IMR-90 (cell line): ENCODE results near the gene ITK. TPM values are rescaled to one million over a fixed set of nuclear protein-coding genes. Genes with fewer than 3 reads are reported as not detected.
A peak's percentile ranks its signal among the peaks of the same experiment; 100 is the strongest.

ENCODE experiments used
- ATAC-seq: fragments of 200-7000 bp; cut with Tn5 transposase; 2 replicates; pipeline ENCODE4 v1.9.1; 2020; ENCODE audit warnings: low read depth, mild to moderate bottlenecking, moderate library complexity
- BruUV-seq: library from RNA; stranded (reverse); fragments of 400-500 nt; replicated peaks from 2 replicates; lab custom pipeline; 2021; lab: Mats Ljungman, UMichigan
- CTCF ChIA-PET: fragments of 300-600 bp; formaldehyde crosslinking; extraction: SDS; loops from one replicate; lab custom pipeline; 2021; ENCODE audit warnings: antibody characterized with exemption; lab: Yijun Ruan, JAX
- POLR2A ChIA-PET: fragments of 300-600 bp; sonication (Branson Sonifier 250); formaldehyde crosslinking; loops from one replicate; lab custom pipeline; 2022; ENCODE audit warnings: antibody characterized with exemption; ENCODE audit not compliant: unreplicated experiment; lab: Charles Lee
- DNase-seq: peaks from one replicate; pipeline ENCODE4 v3.0.0; 2013
- H2AFZ ChIP-seq: replicated peaks from 2 replicates; pipeline ENCODE3; 2013; ENCODE audit warnings: low read length, mild to moderate bottlenecking; ENCODE audit not compliant: poor library complexity
- H2AK5ac ChIP-seq: 2 replicates; pipeline ENCODE4 v1.6.1; 2013; ENCODE audit warnings: low read depth, low read length, inconsistent platforms
- H2AK9ac ChIP-seq: replicated peaks from 2 replicates; pipeline ENCODE3; 2013; ENCODE audit warnings: mild to moderate bottlenecking, low read depth, low read length, moderate library complexity; ENCODE audit not compliant: poor library complexity
- H2BK120ac ChIP-seq: 2 replicates; pipeline ENCODE4 v1.6.1; 2013; ENCODE audit warnings: low read depth, low read length, inconsistent platforms
- H2BK15ac ChIP-seq: 3 replicates; pipeline ENCODE4 v1.6.1; 2013; ENCODE audit warnings: low read depth, low read length, inconsistent platforms
- H2BK20ac ChIP-seq: 2 replicates; pipeline ENCODE4 v1.6.1; 2013; ENCODE audit warnings: low read depth, mild to moderate bottlenecking, inconsistent platforms, low read length, moderate library complexity
- H2BK5ac ChIP-seq: 2 replicates; pipeline ENCODE4 v1.6.1; 2013; ENCODE audit warnings: mild to moderate bottlenecking, low read depth, low read length, inconsistent platforms; ENCODE audit not compliant: poor library complexity, severe bottlenecking
- H3K14ac ChIP-seq: replicated peaks from 2 replicates; pipeline ENCODE4 v1.6.1; 2013; ENCODE audit warnings: low read depth, low read length, inconsistent platforms
- H3K18ac ChIP-seq: 2 replicates; pipeline ENCODE4 v1.6.1; 2013; ENCODE audit warnings: low read depth, low read length, control low read depth
- H3K23ac ChIP-seq: 2 replicates; pipeline ENCODE4 v1.6.1; 2013; ENCODE audit warnings: low read depth, low read length, inconsistent platforms
- H3K27ac ChIP-seq: 2 replicates; pipeline ENCODE4 v1.5.1; 2013; ENCODE audit warnings: mild to moderate bottlenecking, control low read depth, low read length; ENCODE audit not compliant: insufficient read depth
- H3K27me3 ChIP-seq: 2 replicates; pipeline ENCODE4 v1.6.1; 2013; ENCODE audit warnings: low read length; ENCODE audit not compliant: control insufficient read depth, insufficient read depth
- H3K36me3 ChIP-seq: 2 replicates; pipeline ENCODE4 v1.6.1; 2013; ENCODE audit warnings: low read length, mixed read lengths; ENCODE audit not compliant: control insufficient read depth, insufficient read depth
- H3K4ac ChIP-seq: 2 replicates; pipeline ENCODE4 v1.6.1; 2013; ENCODE audit warnings: low read depth, low read length, inconsistent platforms
- H3K4me1 ChIP-seq: 2 replicates; pipeline ENCODE4 v1.6.1; 2013; ENCODE audit warnings: low read length, mixed read lengths; ENCODE audit not compliant: control insufficient read depth, insufficient read depth
- H3K4me2 ChIP-seq: 2 replicates; pipeline ENCODE4 v1.6.1; 2013; ENCODE audit warnings: low read depth, mild to moderate bottlenecking, control low read depth, low read length, moderate library complexity
- H3K4me3 ChIP-seq: 2 replicates; pipeline ENCODE4 v1.5.1; 2013; ENCODE audit warnings: low read depth, mild to moderate bottlenecking, control low read depth, low read length, moderate library complexity; ENCODE audit not compliant: insufficient read depth
- H3K56ac ChIP-seq: 2 replicates; pipeline ENCODE4 v1.6.1; 2013; ENCODE audit warnings: low read length, inconsistent platforms; ENCODE audit not compliant: insufficient read depth; ENCODE audit errors: extremely low read depth
- H3K79me1 ChIP-seq, 2 experiments: 2 replicates each; pipeline ENCODE4 v1.6.1; 2013; ENCODE audit warnings: low read length in 2 of 2, inconsistent platforms in 1 of 2, low read depth in 1 of 2
- H3K9ac ChIP-seq: 2 replicates; pipeline ENCODE4 v1.6.1; 2013; ENCODE audit warnings: low read depth, low read length, control low read depth
- H3K9me1 ChIP-seq: 2 replicates; pipeline ENCODE4 v1.6.1; 2013; ENCODE audit warnings: low read length, inconsistent platforms; ENCODE audit not compliant: insufficient read depth
- H3K9me3 ChIP-seq: 2 replicates; pipeline ENCODE4 v1.6.1; 2013; ENCODE audit warnings: low read length; ENCODE audit not compliant: control insufficient read depth, insufficient read depth
- H4K20me1 ChIP-seq: 2 replicates; pipeline ENCODE4 v1.6.1; 2013; ENCODE audit warnings: low read length, inconsistent platforms; ENCODE audit not compliant: insufficient read depth
- H4K5ac ChIP-seq: 2 replicates; pipeline ENCODE4 v1.6.1; 2013; ENCODE audit warnings: mild to moderate bottlenecking, low read depth, low read length, control low read depth
- H4K8ac ChIP-seq, 2 experiments: 2 replicates each; pipeline ENCODE4 v1.6.1; 2013; ENCODE audit warnings: low read depth in 2 of 2, low read length in 2 of 2, control low read depth in 1 of 2, inconsistent platforms in 1 of 2
- H4K91ac ChIP-seq: 2 replicates; pipeline ENCODE4 v1.6.1; 2013; ENCODE audit warnings: low read depth, low read length, inconsistent platforms; ENCODE audit not compliant: insufficient read depth
- BHLHE40 ChIP-seq: fragments of 150-350 bp; IDR thresholded peaks from 2 replicates; pipeline ENCODE4 v1.6.1; 2016; ENCODE audit warnings: mild to moderate bottlenecking, low read depth, low read length
- CEBPB ChIP-seq: IDR thresholded peaks from 2 replicates; pipeline ENCODE4 v1.6.1; 2012; ENCODE audit warnings: low read depth, low read length, improper control_type of control experiment
- MAFK ChIP-seq: IDR thresholded peaks from 2 replicates; pipeline ENCODE4 v1.6.1; 2012; ENCODE audit warnings: low read depth, low read length, improper control_type of control experiment
- MAZ ChIP-seq: IDR thresholded peaks from 2 replicates; pipeline ENCODE4 v1.6.1; 2012; ENCODE audit warnings: low read depth, mild to moderate bottlenecking, low read length, improper control_type of control experiment, moderate library complexity, borderline replicate concordance
- NFE2L2 ChIP-seq: fragments of 150-350 bp; IDR thresholded peaks from 2 replicates; pipeline ENCODE4 v1.6.1; 2016; ENCODE audit warnings: low read depth, mild to moderate bottlenecking, low read length
- POLR2A ChIP-seq: IDR thresholded peaks from 2 replicates; pipeline ENCODE4 v1.6.1; 2012; ENCODE audit warnings: mild to moderate bottlenecking, low read depth, low read length
- RAD21 ChIP-seq: IDR thresholded peaks from 2 replicates; pipeline ENCODE4 v1.6.1; 2012; ENCODE audit warnings: low read length, improper control_type of control experiment
- RCOR1 ChIP-seq: IDR thresholded peaks from 2 replicates; pipeline ENCODE4 v1.6.1; 2012; ENCODE audit warnings: mild to moderate bottlenecking, low read length, improper control_type of control experiment; ENCODE audit not compliant: insufficient replicate concordance
- RFX5 ChIP-seq: IDR thresholded peaks from 2 replicates; pipeline ENCODE4 v1.8.0; 2012; ENCODE audit warnings: low read depth, mild to moderate bottlenecking, low read length, moderate library complexity
- SMC3 ChIP-seq: fragments of 150-350 bp; IDR thresholded peaks from 2 replicates; pipeline ENCODE4 v1.6.1; 2016; ENCODE audit warnings: low read depth, mild to moderate bottlenecking, antibody characterized with exemption, low read length, moderate library complexity
- WGBS, 2 experiments: methylation state at CpG; one replicate each; pipeline versions ENCODE4 v1.1.5 to v1.1.7; 2013; ENCODE audit warnings: missing lambda C conversion rate in 2 of 2; ENCODE audit not compliant: insufficient read length in 1 of 2; ENCODE audit errors: extremely low coverage in 2 of 2; 5-methylcytosine and 5-hydroxymethylcytosine counted together
- dilution Hi-C: fragments of 300-500 bp; cut with HindIII; formaldehyde crosslinking; loops from one replicate; pipeline ENCODE4 v1.14.3; 2018; ENCODE audit warnings: low sequenced_read_pairs; ENCODE audit not compliant: unreplicated experiment
- in situ Hi-C: fragments of 300-500 bp; cut with MboI; formaldehyde crosslinking; loops from 3 replicates; pipeline ENCODE4 v1.14.3; 2019; ENCODE audit warnings: low sequenced_read_pairs, inconsistent platforms, mixed read lengths
- intact Hi-C: fragments of 100-400 bp; cut with micrococcal nuclease; formaldehyde crosslinking; loops from 2 replicates; pipeline ENCODE4 v1.10.0; 2022
- polyA plus RNA-seq, 3 experiments: library from polyadenylated mRNA; depleted of rRNA; stranded (reverse); fragments of >200 nt; gene quantifications; 2 replicates each; pipeline ENCODE4 v1.2.3, GENCODE V29; 2012; ENCODE audit warnings: low replicate concordance in 1 of 3
- total RNA-seq: library from RNA; depleted of rRNA; stranded (reverse); fragments of >200 nt; gene quantifications from 2 replicates; pipeline ENCODE4 v1.2.3, GENCODE V29; 2012
- TF ChIP-seq, protein P1 (sequence below): fragments of 150-350 bp; IDR thresholded peaks from 2 replicates; pipeline ENCODE4 v1.6.1; 2016; ENCODE audit warnings: low read depth, mild to moderate bottlenecking, low read length, moderate library complexity, borderline replicate concordance
- TF ChIP-seq, protein P2 (sequence below): fragments of 150-350 bp; IDR thresholded peaks from 2 replicates; pipeline ENCODE4 v1.6.1; 2017; ENCODE audit warnings: mild to moderate bottlenecking, antibody characterized with exemption, low read length, low read depth
- TF ChIP-seq, protein P3 (sequence below): conservative IDR thresholded peaks from 2 replicates; pipeline ENCODE4 v1.5.1; 2012; ENCODE audit warnings: mild to moderate bottlenecking, low read depth, low read length, improper control_type of control experiment

Gene ITK
- total and polyA plus RNA-seq, 2 of the 4 experiments (the other 2 are of a cell fraction), result not detected

DNA sequence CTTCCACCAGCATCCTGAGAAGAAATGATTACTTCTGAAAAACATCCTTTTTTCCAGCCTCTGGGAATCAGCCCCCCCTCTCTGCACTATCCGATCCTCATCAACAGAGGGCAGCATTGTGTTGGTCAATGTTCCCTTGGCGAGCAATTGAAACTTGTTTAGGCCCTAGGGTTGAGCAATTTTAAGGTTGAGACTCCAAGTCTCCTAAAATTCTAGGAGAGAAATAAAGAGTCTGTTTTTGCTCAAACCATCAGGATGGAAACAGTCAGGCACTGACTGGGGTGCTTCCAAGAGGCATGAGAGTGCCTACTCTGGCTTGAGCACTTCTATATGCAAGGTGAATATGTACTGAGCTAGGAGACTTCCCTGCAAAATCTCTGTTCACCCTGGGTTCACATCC is 72.9 kb downstream of the ITK start:
- dilution Hi-C loops, result no loop called here
- in situ Hi-C loops, result no loop called here
- H3K4ac ChIP-seq, result no peak overlapping the region
- no peaks in the 10 kb centered on the region for H3K9me1 ChIP-seq
- no peak overlapping the region for H4K5ac ChIP-seq
- no peak overlapping the region for H2BK120ac ChIP-seq
- TF ChIP-seq RAD21, result peak; percentile 88
- no peak for TF ChIP-seq NFE2L2
- no peak for TF ChIP-seq RCOR1
- TF ChIP-seq SMC3, result peak; percentile 64
- TF ChIP-seq, protein P1, sequence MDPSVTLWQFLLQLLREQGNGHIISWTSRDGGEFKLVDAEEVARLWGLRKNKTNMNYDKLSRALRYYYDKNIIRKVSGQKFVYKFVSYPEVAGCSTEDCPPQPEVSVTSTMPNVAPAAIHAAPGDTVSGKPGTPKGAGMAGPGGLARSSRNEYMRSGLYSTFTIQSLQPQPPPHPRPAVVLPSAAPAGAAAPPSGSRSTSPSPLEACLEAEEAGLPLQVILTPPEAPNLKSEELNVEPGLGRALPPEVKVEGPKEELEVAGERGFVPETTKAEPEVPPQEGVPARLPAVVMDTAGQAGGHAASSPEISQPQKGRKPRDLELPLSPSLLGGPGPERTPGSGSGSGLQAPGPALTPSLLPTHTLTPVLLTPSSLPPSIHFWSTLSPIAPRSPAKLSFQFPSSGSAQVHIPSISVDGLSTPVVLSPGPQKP, result no peak
- no peak for TF ChIP-seq BHLHE40
- TF ChIP-seq CEBPB, result peak; percentile 88
- peak; percentile 77 for TF ChIP-seq MAZ
- no peak for TF ChIP-seq RFX5
- TF ChIP-seq, protein P2, sequence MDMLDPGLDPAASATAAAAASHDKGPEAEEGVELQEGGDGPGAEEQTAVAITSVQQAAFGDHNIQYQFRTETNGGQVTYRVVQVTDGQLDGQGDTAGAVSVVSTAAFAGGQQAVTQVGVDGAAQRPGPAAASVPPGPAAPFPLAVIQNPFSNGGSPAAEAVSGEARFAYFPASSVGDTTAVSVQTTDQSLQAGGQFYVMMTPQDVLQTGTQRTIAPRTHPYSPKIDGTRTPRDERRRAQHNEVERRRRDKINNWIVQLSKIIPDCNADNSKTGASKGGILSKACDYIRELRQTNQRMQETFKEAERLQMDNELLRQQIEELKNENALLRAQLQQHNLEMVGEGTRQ, result no peak
- no peak for TF ChIP-seq MAFK
- TF ChIP-seq, protein P3, sequence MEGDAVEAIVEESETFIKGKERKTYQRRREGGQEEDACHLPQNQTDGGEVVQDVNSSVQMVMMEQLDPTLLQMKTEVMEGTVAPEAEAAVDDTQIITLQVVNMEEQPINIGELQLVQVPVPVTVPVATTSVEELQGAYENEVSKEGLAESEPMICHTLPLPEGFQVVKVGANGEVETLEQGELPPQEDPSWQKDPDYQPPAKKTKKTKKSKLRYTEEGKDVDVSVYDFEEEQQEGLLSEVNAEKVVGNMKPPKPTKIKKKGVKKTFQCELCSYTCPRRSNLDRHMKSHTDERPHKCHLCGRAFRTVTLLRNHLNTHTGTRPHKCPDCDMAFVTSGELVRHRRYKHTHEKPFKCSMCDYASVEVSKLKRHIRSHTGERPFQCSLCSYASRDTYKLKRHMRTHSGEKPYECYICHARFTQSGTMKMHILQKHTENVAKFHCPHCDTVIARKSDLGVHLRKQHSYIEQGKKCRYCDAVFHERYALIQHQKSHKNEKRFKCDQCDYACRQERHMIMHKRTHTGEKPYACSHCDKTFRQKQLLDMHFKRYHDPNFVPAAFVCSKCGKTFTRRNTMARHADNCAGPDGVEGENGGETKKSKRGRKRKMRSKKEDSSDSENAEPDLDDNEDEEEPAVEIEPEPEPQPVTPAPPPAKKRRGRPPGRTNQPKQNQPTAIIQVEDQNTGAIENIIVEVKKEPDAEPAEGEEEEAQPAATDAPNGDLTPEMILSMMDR, result peak; percentile 93
- no peak for TF ChIP-seq POLR2A
- no peak overlapping the region for H3K18ac ChIP-seq
- no peak overlapping the region for H3K23ac ChIP-seq
- WGBS, 2 experiments, result no CpG with 5 or more reads among the region's 2 CpGs
- no peak overlapping the region for H2AK5ac ChIP-seq
- no peak overlapping the region for H3K14ac ChIP-seq
- H4K8ac ChIP-seq, result no peak overlapping the region
- no peak overlapping the region for H2BK20ac ChIP-seq
- no peak overlapping the region for H2BK5ac ChIP-seq
- peak; percentile 96 for ATAC-seq
- no peaks in the 10 kb centered on the region for H3K36me3 ChIP-seq
- no peak overlapping the region for H2BK15ac ChIP-seq
- H3K4me3 ChIP-seq, result no peak overlapping the region
- no peak overlapping the region for H4K91ac ChIP-seq
- CTCF ChIA-PET, result interaction anchor here (0.7 to 3.5 kb wide), 6 partner anchors 10 to 75 kb away, joined by 3 to 18 read pairs (median 5); no protein-coding TSS in a partner anchor
- H2AFZ ChIP-seq, result no peak overlapping the region
- no peak overlapping the region for H3K56ac ChIP-seq
- POLR2A ChIA-PET, result no interaction called here
- H3K27ac ChIP-seq, result no peak overlapping the region
- BruUV-seq, result no TSS peak
- H3K79me1 ChIP-seq, result no peaks in the 10 kb centered on the region
- peak; percentile 47 for DNase-seq
- no peaks in the 10 kb centered on the region for H4K20me1 ChIP-seq
- no peaks in the 10 kb centered on the region; the same call in 1 of the 2 replicates for H3K4me1 ChIP-seq
- intact Hi-C loops, result loop anchor here (1.0 to 5.0 kb wide), 3 partner anchors 59 to 224 kb away; no protein-coding TSS in a partner anchor
- H3K9ac ChIP-seq, result no peak overlapping the region
- no peaks in the 10 kb centered on the region for H3K9me3 ChIP-seq
- no peak overlapping the region for H3K4me2 ChIP-seq
- H2AK9ac ChIP-seq, result no peak overlapping the region
- H3K27me3 ChIP-seq, result peaks cover 11% of the 10 kb centered on the region
